ENCODE data around the gene TBX1. TPM values are rescaled to one million over a fixed set of nuclear protein-coding genes. Genes with fewer than 3 reads are reported as not detected.

Gene TBX1
- total RNA-seq, 1 experiment from 2014 or later, result 12.8 TPM

- TF ChIP-seq ATF6 (CRISPR knock-in tag; IDR thresholded peaks at IDR 0.05) (no peak), HMGA2 (CRISPR knock-in tag; IDR thresholded peaks at IDR 0.05) (no peak), GABPB1 (CRISPR knock-in tag; IDR thresholded peaks at IDR 0.05) (no peak), NR2C2 (CRISPR knock-in tag; IDR thresholded peaks at IDR 0.05) (no peak), NR1H2 (CRISPR knock-in tag; IDR thresholded peaks at IDR 0.05) (no peak), ZNF396 (CRISPR knock-in tag; IDR thresholded peaks at IDR 0.05; ENCODE audit: borderline replicate concordance) (no peak), ZNF219 (CRISPR knock-in tag; IDR thresholded peaks at IDR 0.05; ENCODE audit: borderline replicate concordance) (no peak), NFYB (CRISPR knock-in tag; conservative IDR thresholded peaks at IDR 0.05; ENCODE audit: low read depth) (no peak), ZNF416 (CRISPR knock-in tag; IDR thresholded peaks at IDR 0.05) (no peak), ETV6 (CRISPR knock-in tag; IDR thresholded peaks at IDR 0.05) (no peak), AR (CRISPR knock-in tag; IDR thresholded peaks at IDR 0.05) (no peak), ZNF232 (CRISPR knock-in tag; IDR thresholded peaks at IDR 0.05) (no peak), E2F4 (CRISPR knock-in tag; IDR thresholded peaks at IDR 0.05; ENCODE audit: borderline replicate concordance, low read depth) (no peak), MLX (CRISPR knock-in tag; IDR thresholded peaks at IDR 0.05) (no peak), GTF2I (CRISPR knock-in tag; conservative IDR thresholded peaks at IDR 0.05) (no peak), CBFB (CRISPR knock-in tag; IDR thresholded peaks at IDR 0.05; ENCODE audit: low read depth) (no peak), JAZF1 (CRISPR knock-in tag; IDR thresholded peaks at IDR 0.05) (no peak), IRF1 (CRISPR knock-in tag; IDR thresholded peaks at IDR 0.05) (no peak), EMX1 (CRISPR knock-in tag; IDR thresholded peaks at IDR 0.05) (no peak)
- TF ChIP-seq, protein P1, sequence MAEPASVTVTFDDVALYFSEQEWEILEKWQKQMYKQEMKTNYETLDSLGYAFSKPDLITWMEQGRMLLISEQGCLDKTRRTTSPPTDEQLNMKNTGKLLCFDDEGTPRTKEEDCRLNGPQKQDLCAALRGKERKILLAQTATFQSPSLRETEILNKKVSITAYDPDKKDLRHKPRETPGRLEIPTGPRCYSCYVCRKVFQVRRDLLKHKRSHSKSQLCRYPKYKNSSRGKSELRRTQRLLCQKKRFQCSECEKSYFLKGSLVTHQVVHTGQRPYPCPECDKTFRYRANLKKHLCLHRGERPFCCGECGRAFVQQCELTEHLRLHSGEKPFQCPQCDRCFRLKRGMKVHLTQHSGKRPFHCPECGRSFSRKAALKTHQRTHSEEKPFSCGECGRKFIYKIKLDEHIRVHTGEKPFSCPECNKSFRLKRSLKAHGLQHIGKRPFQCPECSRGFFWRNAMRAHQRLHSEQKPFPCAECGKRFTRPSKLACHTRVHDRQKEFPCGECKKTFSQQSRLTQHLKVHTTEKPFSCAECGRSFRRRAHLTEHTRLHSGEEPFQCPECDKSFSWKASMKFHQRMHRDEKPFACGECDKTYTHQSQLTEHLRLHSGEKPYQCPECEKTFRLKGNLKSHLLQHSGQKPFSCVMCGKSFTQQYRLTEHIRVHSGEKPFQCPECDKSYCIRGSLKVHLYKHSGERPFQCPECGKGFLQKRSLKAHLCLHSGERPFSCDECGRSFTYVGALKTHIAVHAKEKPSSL (CRISPR knock-in tag; conservative IDR thresholded peaks at IDR 0.05), result no peak
- H3K27me3 Mint-ChIP-seq (ENCODE audit: low read depth), result peaks cover 49% of the 10 kb centered on the region
- no peaks in the 10 kb centered on the region for H3K9me3 Mint-ChIP-seq
- no peak for ATAC-seq
- CTCF ChIA-PET, result interaction anchor here (1.3 to 1.4 kb wide), 2 partner anchors 34 kb away, joined by 5 to 6 read pairs; no protein-coding TSS in a partner anchor
- no peak for DNase-seq (ENCODE audit: low spot score)
- H3K36me3 Mint-ChIP-seq, result no peaks in the 10 kb centered on the region
- H3K4me3 Mint-ChIP-seq, result peak overlapping the region; percentile 68
- peaks cover 15% of the 10 kb centered on the region for H3K4me1 Mint-ChIP-seq
- H3K27ac Mint-ChIP-seq, result no peak overlapping the region
- POLR2A ChIA-PET, result no interaction called here
Observed at GRCh38 chr22:19713245-19713644, 47.3 kb upstream of the TBX1 start.

All from WTC11 (cell line).